AG09319 (cell line): ENCODE measurements around the gene TFCP2L1.

ENCODE experiments used
- DNase-seq: peaks from one replicate; pipeline ENCODE4 v3.0.0-alpha.2; 2010; ENCODE audit warnings: low read depth; ENCODE audit errors: extremely low read depth
- CTCF ChIP-seq: IDR thresholded peaks from 2 replicates; pipeline ENCODE4 v1.5.1; 2011; ENCODE audit warnings: low read depth, mild to moderate bottlenecking, inconsistent platforms, low read length, moderate library complexity

Gene TFCP2L1

GRCh38 chr2:121260370-121261154 is 24.4 kb downstream of the TFCP2L1 start:
- no peak for DNase-seq
- no peak for TF ChIP-seq CTCF

GRCh38 chr2:121258051-121258450 is 27.0 kb downstream of the TFCP2L1 start:
- DNase-seq: no peak
- no peak for TF ChIP-seq CTCF

DNA sequence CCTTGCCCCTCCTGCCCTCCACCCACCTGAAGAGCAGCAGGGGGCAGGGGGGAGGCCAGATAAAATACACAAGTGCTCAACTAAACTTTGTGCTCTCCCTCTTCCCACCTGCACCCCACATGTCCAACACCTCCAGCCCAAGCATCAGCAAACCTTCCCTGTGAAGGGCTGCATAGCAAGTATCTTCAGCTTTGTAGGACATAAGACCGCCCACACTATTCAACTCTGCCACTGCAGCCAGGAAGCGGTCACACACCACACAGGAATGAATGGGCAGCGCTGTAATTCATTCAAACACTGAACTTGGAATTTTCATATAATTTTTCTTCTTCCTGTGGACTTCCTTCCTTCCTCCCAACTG is 27.5 kb downstream of the TFCP2L1 start:
- no peak for DNase-seq
- TF ChIP-seq CTCF: no peak

GRCh38 chr2:121256720-121257479 is 28.1 kb downstream of the TFCP2L1 start:
- no peak for TF ChIP-seq CTCF
- DNase-seq: no peak

- TF ChIP-seq CTCF: no peak
Measured at GRCh38 chr2:121255358-121255757, 29.6 kb downstream of the TFCP2L1 start.

GRCh38 chr2:121254748-121255147 is 30.3 kb downstream of the TFCP2L1 start:
- no peak for DNase-seq
- no peak for TF ChIP-seq CTCF

More at GRCh38 chr2:121255358-121255757, 29.6 kb downstream of the TFCP2L1 start:
- DNase-seq: no peak

GRCh38 chr2:121253674-121254240 is 31.2 kb downstream of the TFCP2L1 start:
- TF ChIP-seq CTCF: no peak
- no peak for DNase-seq
